NK-92 (cell line): Measurements from ENCODE around the gene FGD2.
A peak's percentile ranks its signal among the peaks of the same experiment; 100 is the strongest.
"Not testable (repeated sequence)": the region's sequence is repeated elsewhere in the genome, so short reads cannot be mapped to it uniquely, and the experiment has no call there.

ENCODE experiments used
- DNase-seq: peaks from one replicate; lab custom pipeline; 2025; ENCODE audit not compliant: unreplicated experiment; lab: John Stamatoyannopoulos, UW

The FGD2 gene

GRCh38 chr6:37038292-37039198 lies 33.1 kb downstream of the FGD2 start:
- DNase-seq, result no peak

DNA sequence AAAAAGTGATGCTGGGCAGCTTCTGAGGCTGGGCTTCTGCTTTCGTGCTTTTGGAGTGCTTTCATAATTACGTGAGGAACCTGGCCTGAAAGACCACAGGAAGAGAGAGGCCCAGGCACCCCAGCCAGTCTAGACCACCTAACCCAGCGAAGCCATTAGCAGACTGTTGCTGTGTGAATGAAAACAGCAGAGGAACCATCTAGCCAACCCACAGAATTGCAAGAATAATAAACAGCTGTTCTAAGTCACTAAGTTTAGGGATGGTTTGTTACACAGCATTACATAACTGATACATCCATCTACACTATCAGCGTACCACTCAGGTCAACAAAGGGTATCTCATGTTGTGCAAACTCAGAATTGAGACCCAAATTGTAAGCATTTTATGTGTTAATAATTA lies 34.5 kb downstream of the FGD2 start:
- DNase-seq, result no peak

- DNase-seq, result no peak
Observed at GRCh38 chr6:37041521-37041920, 36.1 kb downstream of the FGD2 start.

DNA sequence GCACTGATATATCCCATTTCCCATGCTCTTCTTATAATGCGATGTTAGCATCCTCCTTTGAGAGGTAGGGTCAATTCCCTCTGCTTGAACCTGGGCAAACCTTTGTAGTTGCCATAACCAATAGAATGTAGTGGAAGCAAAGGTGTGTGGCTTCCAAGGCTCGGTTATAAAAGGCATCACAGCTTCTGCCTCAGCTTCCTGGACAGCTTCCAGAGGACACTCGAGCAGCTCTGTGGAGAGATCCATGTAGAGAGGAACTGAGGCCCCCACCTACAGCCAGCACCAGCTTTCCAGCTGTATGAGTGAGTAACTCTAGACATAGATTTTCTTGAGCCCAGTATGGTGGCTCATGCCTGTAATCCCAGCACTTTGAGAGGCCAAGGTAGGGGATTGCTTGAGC lies 36.7 kb downstream of the FGD2 start:
- no peak for DNase-seq

- DNase-seq, result not testable (repeated sequence)
Observed at GRCh38 chr6:37043091-37043490, 37.6 kb downstream of the FGD2 start.

DNA sequence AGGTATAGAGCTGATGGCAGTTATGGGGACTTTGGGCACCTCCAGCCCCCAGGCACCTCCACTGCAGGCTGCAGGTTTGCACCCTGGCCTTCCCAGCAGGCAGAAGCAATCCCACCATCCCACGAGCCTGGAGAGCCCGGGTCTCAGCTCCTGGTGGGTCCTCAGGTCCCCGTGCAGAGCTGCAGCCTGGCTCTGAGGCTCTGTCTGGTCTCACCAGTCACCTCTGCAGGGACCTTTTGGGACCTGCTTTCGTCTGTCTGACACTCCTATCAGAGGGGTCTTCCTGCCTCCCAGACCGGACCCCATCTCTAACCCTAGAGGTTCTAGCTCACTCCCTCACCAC lies 41.9 kb downstream of the FGD2 start:
- no peak for DNase-seq

DNA sequence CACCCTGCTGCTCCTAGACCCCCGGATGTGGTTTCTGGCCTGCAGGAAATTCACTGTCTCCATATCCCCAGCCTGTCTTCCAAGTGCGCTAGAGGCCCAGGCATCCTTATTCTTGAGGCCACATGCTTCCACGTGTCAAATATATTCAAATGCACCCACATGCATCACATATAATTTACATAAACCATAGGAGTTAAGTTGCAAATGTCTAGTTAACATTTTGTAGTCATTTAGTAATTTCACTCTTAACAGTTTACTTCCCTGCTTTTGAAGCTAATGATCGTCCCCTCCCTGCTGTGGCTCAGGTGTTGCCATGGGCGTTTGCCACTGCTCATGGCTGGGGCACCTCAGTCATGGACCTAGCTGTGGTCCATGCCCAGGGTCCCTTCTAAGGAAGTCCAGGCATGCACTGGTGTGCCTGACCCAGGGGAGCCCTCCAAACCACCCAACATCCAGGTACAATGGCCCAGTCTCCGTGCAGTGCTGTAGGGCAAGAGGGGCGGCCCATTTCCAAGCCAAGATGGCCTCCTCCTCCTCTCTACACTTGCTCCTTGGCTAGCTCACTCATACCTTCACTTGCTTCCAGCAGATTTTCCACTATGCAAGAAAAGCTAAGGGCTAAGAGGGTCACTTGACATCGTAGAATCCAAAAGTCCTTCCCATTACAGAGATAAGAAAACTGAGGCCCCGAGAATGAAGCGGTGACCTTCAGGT lies 42.4 kb downstream of the FGD2 start:
- no peak for DNase-seq

DNA sequence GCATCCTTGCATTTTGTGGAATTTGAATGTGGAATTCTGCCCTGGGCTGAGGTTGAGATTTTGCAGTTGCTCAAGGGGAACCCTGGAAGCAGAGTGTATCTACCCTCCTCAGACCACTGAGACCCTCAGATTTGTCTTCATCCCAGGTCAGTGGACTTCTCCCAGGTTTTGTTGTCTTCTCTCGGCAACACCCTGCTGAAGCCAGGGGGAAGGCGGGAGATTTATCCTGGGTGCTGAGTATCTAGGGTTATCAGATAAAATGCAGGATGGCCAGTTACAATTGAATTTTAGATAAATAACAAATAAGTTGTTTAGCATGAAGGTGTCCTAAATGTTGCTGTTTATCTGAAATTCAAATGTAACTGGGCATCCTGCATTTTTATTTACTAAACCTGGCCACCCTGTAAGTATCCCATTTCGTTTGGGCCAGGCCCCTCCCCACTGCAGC lies 43.0 kb downstream of the FGD2 start:
- DNase-seq, result no peak

DNA sequence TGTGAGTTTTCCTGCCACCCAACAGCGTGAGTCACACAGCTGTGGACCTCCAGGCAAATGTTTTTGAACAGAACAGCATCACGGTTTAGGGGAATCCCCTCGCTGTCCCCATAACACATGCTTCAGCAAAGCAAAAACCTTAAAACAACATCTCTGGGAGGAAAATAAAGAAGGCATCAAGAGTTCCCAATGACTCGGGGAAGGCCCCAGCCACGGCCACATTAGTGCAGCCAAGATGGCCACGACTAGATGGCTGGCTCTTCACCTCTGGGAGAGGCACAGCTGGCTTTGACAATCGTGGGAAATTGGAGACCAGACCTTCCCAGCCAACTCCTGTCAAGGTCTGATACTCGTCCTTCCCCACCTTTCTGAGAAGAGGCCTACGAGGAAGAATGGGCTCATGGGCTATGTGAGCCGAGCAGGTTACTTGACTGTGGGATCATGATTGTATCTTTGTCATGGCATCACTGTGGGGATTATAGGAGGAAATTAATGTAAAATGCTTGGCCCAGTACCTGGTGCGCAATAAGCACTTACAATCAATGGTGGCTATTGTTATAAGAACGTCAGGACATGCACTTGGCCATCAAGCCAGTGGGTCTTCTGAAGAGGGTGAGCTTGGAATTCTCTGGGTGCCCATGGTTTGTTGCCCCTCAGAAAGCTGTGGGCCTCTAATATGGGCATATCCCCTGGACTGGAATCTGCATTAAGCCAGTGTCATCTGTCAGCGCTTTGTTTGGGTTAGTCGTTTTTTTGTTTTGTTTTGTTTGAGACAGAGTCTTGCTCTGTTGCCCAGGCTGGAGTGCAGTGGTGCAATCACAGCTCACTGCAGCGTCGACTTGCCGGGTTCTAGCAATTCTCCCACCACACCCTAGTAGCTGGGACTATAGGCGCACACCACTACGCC lies 43.6 kb downstream of the FGD2 start:
- peak; percentile 15 for DNase-seq

DNA sequence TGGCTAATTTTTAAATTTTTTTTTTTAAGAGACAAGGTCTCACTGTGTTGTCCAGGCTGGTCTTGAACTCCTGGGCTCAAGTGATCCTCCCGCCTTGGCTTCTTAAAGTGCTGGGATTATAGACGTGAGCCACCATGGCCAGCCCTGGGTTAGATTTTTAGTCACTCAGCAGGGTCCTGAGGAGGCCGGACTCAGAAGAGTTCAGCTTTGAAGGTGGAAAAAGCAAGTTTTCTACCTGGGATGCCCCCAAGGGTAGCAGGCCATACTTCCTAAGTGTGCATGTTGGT lies 44.2 kb downstream of the FGD2 start:
- no peak for DNase-seq

DNA sequence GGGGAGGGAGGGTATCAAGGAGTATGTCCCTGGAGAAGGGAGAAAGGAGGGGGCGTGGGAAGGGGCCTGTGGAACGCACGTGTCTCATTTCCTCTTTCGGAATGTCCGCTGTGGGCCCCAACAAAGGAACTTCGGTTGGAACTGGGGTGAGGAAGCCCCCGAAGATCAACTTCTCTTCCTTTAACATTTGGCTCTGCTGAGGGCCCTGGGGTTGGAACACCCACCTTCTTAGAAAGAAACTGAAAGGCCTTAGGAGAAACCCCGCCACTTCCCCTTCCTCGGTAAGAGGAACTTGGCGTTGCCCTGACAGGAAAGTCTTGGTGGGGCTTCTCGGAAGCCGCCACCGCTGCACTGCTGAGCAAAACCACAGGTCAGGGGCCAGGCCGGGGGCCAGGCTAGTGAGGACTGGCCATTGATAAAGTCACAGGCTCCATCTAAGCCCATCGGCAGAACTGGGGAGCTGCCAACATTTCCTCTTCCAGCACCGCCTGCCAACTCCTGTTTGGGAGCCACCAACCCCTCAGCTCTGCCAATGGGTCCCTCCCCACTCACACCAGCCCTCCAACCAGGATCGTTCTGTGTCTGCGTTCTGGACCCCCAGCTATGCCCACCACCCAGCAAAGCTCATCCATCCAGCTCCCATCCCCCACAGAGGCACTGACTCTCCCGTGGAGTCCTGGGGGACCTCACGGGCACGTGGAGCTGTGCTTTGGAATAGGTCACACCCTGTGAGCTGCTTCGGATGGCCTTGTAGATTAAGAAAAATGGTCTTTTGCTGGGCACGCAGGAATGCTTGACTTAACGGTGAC lies 44.8 kb downstream of the FGD2 start:
- no peak for DNase-seq

DNA sequence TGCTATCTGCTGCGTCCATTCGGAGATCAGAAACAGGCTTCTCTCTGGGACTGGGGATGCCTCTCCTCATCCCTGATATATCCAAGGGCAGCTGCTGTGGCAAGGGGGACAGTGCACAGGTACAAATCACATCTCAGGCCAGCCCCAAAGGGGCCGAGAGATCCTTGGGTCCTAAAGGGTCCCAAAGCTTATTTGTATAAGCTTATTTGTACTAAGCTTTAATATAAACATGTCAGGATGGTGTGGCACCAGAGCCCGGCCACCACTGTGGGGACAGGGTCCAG lies 45.3 kb downstream of the FGD2 start:
- no peak for DNase-seq

DNA sequence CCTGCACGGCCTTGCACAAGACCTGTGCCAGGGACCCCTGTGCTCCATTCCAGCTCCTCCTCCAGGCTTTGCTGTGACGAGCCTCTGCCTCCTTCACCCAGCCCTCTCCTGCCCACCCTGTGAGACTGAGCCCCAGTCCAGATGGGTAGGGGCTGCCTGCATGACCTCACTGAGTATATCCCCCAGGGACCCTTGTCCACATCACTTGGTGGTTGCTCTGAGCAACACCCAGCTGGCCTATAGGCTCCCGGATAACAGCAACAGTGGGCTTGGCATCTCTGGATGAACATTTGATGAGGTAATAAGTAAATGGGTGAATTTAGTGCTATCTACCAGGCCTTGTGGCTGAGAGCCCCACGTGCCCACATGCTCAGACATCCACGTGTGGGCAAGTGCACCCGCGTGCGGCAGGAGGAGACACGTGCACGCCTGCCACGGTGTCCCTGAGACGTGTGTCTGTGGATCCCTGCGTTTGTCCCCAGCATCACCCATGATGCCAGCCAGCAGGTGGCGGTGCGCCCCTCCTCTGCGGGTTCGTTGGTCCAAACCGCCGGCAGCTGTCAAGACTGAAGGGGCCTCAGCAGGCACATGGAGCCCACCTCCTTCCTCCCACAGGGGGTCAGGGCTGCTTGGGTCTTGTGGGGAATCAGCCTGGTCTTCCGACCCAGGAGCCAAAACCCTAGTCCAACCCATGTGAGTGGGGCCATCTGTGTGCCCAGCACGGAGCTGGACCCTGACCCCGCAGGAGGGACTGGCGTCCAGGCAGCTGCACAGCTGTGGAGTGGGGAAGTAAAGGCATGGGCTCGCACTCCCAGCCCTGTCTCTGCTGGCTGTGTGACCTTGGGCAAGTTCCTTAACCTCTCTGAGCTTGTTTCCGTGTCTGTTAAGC lies 45.9 kb downstream of the FGD2 start:
- DNase-seq, result peak; percentile 26

DNA sequence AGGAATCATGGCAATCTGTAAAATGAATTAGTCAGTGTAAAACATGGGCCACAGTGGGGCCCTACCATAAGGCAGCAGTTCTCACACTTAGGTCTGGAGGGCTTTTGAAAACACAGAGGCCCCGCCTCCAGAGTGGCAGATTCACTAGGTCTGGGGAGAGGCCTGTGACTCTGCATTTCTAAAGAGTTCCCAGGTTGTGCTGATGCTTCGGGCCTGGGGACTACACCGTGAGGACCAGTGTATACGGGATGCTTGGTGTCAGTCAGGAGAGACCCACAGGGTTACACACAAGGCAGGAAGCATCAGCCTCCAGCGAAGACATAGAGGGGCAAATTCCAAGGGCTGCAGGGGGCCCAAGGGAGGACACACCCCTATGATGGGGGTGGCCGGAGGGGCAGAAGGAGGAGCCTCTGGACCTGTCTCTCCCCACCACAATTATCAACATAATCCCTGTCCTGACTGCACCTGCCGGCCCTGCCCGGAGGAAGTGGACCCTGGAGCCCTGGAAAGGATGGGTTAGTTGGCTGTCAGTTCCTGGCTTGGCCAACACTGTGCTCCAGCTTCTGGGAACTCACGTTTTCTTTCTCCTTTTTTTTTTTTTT lies 46.7 kb downstream of the FGD2 start:
- DNase-seq, result no peak

- DNase-seq, result no peak
Observed at GRCh38 chr6:37053683-37054082, 48.2 kb downstream of the FGD2 start.

DNA sequence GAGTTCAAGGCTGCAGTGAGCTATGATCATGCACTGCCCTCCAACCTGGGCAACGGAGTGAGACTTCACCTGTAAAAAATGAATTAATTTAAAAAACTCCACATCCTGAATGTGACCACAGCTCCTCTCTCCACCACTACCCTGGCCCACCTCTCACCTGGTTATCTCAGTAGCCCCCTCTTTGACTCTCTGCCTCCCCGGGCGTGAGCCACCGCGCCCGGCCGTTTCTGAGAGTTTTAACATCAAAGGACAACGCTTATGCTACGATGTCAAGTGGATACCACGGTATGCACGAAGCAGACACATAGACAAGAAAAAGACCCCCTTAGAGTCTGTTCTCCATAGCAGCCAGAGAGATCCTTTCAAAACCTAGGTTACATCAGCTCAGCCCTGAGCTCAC lies 48.7 kb downstream of the FGD2 start:
- DNase-seq, result no peak

DNA sequence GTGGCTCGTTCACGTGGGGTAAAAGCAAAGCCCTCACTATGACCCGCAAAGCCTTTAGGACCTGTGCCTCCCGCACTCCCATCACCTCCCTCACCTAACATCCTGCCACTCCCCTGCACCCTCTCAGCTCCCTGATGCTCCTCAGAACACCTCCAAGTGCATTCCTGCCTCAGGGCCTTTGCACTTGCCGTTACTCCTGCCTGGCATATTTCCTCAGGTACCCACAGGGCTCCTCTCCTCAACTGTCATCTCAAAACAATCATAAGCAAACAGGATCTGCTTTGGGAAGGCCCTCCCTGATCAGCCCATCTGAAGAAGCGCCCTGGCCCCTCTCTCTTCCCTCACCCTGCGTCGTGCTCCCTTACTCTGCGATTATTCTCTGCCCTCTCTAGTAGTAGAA lies 49.1 kb downstream of the FGD2 start:
- no peak for DNase-seq

DNA sequence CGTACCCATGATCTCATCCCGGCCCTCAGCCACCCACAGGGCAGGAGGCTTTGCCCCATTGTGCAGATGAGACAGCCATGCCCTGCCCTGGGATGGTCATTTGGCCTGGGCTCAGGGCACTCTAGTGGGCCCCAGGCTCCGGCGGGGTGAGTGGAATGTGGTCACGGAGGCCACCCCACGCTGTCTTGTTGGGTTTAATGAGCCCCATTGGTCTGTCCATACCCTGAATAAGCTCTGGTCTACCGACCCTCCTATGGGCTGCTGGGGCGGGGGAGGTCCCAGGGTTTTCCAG lies 50.6 kb downstream of the FGD2 start:
- DNase-seq, result no peak

- no peak for DNase-seq
Observed at GRCh38 chr6:37056439-37057127, 51.1 kb downstream of the FGD2 start.
